Transverse colon (tissue), 4 donors: ENCODE measurements around the gene GSTA2. TPM values are rescaled to one million over a fixed set of nuclear protein-coding genes. Genes with fewer than 3 reads are reported as not detected.
"Not testable (repeated sequence)": the region's sequence is repeated elsewhere in the genome, so short reads cannot be mapped to it uniquely, and the experiment has no call there.

ENCODE experiments used
- DNase-seq: peaks from one replicate; pipeline ENCODE4 v3.0.0-alpha.2; 2019
- H3K27ac ChIP-seq, 4 donors: fragments of 200-600 bp; sonication (generic); 2 replicates each; pipeline ENCODE4 v1.5.1; 2016 to 2018; ENCODE audit warnings: inconsistent platforms in 4 of 4
- H3K27me3 ChIP-seq: fragments of 200-600 bp; sonication (generic); 2 replicates; pipeline ENCODE4 v1.5.1; 2017; ENCODE audit warnings: inconsistent platforms
- H3K36me3 ChIP-seq, 4 donors: fragments of 200-600 bp; sonication (generic); 2 replicates each; pipeline ENCODE4 v1.5.1; 2017 to 2019; ENCODE audit warnings: inconsistent platforms in 4 of 4
- H3K4me1 ChIP-seq, 4 donors: fragments of 200-600 bp; sonication (generic); 2 replicates each; pipeline ENCODE4 v1.5.1; 2017 to 2020; ENCODE audit warnings: inconsistent platforms in 4 of 4
- H3K4me3 ChIP-seq, 4 donors: fragments of 200-600 bp; sonication (generic); 1 replicate in 1 of 4; 2 replicates in 3 of 4; pipeline versions ENCODE4 v1.5.1 to v1.6.1; 2017 to 2019; ENCODE audit warnings: inconsistent platforms in 4 of 4
- H3K9me3 ChIP-seq, 2 donors: fragments of 200-600 bp; sonication (generic); 2 replicates each; pipeline ENCODE4 v1.5.1; 2017 to 2019; ENCODE audit warnings: inconsistent platforms in 2 of 2
- EP300 ChIP-seq: sonication (generic); formaldehyde crosslinking; IDR thresholded peaks from one replicate; pipeline ENCODE4 v1.6.1; 2017; ENCODE audit warnings: antibody characterized with exemption, low read depth
- POLR2A ChIP-seq: fragments of 450-650 bp; IDR thresholded peaks from one replicate; pipeline ENCODE4 v1.6.1; 2016; ENCODE audit warnings: antibody characterized with exemption, mild to moderate bottlenecking, moderate library complexity
- POLR2AphosphoS5 ChIP-seq, 3 donors: sonication (generic); formaldehyde crosslinking; IDR thresholded peaks; one replicate each; pipeline ENCODE4 v1.6.1; 2016; ENCODE audit warnings: antibody characterized with exemption in 3 of 3
- WGBS, 2 donors: methylation state at CpG; one replicate each; pipeline ENCODE4 v1.1.5; 2018; ENCODE audit warnings: low coverage in 1 of 2; 5-methylcytosine and 5-hydroxymethylcytosine counted together
- in situ Hi-C, 4 donors: fragments of 200-750 bp; cut with MboI; loops; one replicate each; pipeline versions ENCODE4 v1.15.0 to v1.15.1; 2017; ENCODE audit warnings: low sequenced_read_pairs in 3 of 4, low pct_ligation_motif_present in 1 of 4, low pct_unique_long_range_greater_than_20kb in 1 of 4
- intact Hi-C: fragments of 100-400 bp; cut with DNase I; formaldehyde crosslinking; loops from one replicate; pipeline ENCODE4 v1.15.1; 2023; ENCODE audit warnings: low total_unique reads
- total RNA-seq, 4 donors: library from RNA; depleted of rRNA; stranded (reverse); fragments of >200 nt; gene quantifications; one replicate each; pipeline ENCODE4 v1.1.0, GENCODE V29; 2016
- TF ChIP-seq, protein P1 (sequence below), 5 experiments: fragments of 200-600 bp in 3 of 5; fragments of 450-650 bp in 2 of 5; sonication (generic) in 3 of 5; IDR thresholded peaks; 1 replicate in 2 of 5; 2 replicates in 3 of 5; pipeline ENCODE4 v1.5.1; 2016 to 2017; ENCODE audit warnings: antibody characterized with exemption in 5 of 5, inconsistent platforms in 3 of 5, mild to moderate bottlenecking in 2 of 5, moderate library complexity in 1 of 5

The GSTA2 gene
- total RNA-seq, 4 donors from 2014 or later = 1.00 TPM; not detected in 3

DNA sequence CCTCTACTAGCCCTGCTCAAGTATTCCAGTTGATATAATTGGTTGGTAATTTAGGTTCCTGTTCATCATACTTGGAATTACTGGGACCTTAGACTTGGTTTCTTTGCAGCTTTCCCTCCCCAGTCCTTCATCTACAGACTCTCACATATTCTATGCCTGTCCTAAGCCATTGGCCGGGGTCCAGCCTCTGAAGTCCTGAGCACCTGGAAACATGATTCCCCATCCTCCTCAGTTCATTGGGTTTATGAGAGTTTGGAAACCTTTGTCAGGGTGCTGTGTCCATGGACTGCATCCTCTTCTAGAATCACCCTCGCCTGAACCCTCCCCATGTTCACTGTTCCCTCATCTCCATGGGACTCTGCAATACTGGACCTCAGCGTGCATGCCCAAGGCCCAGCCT is 8.8 kb downstream of the GSTA2 start:
- no peak for DNase-seq
- WGBS, 2 donors = 81 to 100% methylated on average over 1 to 3 of the region's 3 CpGs
- no peaks in the 10 kb centered on the region for H3K9me3 ChIP-seq
- H3K36me3 ChIP-seq = no peaks in the 10 kb centered on the region
- in situ Hi-C loops (no loop called here), intact Hi-C loops (no loop called here)
- no peak overlapping the region for H3K27ac ChIP-seq
- no peaks in the 10 kb centered on the region for H3K4me1 ChIP-seq
- H3K27me3 ChIP-seq = no peaks in the 10 kb centered on the region
- H3K4me3 ChIP-seq = no peak overlapping the region
- no peak for TF ChIP-seq POLR2A
- TF ChIP-seq EP300 = no peak
- TF ChIP-seq POLR2AphosphoS5 (IDR thresholded peaks at IDR 0.05) = no peak
- TF ChIP-seq, protein P1, sequence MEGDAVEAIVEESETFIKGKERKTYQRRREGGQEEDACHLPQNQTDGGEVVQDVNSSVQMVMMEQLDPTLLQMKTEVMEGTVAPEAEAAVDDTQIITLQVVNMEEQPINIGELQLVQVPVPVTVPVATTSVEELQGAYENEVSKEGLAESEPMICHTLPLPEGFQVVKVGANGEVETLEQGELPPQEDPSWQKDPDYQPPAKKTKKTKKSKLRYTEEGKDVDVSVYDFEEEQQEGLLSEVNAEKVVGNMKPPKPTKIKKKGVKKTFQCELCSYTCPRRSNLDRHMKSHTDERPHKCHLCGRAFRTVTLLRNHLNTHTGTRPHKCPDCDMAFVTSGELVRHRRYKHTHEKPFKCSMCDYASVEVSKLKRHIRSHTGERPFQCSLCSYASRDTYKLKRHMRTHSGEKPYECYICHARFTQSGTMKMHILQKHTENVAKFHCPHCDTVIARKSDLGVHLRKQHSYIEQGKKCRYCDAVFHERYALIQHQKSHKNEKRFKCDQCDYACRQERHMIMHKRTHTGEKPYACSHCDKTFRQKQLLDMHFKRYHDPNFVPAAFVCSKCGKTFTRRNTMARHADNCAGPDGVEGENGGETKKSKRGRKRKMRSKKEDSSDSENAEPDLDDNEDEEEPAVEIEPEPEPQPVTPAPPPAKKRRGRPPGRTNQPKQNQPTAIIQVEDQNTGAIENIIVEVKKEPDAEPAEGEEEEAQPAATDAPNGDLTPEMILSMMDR (IDR thresholded peaks at IDR 0.05) = no peak

DNA sequence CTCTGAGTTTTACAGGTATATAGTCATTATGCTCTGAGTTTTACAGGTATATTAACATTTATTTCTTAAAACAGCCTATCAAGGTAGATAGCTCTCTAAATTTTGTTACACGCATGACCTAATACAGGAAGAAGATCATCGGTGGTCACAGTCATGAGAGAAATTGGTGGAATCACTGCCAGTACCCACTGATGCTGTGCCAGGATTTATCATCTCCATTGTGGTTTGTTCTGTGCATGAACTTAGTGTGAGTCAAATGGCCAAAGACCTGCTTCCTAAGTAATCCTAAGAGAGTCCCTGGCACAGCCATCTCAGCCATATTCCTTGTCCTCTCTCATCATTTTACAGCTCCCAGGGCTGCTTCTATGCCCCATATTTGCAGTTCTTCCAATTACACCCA is 10.1 kb downstream of the GSTA2 start:
- H3K36me3 ChIP-seq, H3K9me3 ChIP-seq, DNase-seq, in situ Hi-C loops, intact Hi-C loops, H3K4me3 ChIP-seq, H3K27me3 ChIP-seq, H3K4me1 ChIP-seq, H3K27ac ChIP-seq: not testable (repeated sequence)
- WGBS, 2 donors = 68 to 90% methylated on average over 2 of the region's 2 CpGs

DNA sequence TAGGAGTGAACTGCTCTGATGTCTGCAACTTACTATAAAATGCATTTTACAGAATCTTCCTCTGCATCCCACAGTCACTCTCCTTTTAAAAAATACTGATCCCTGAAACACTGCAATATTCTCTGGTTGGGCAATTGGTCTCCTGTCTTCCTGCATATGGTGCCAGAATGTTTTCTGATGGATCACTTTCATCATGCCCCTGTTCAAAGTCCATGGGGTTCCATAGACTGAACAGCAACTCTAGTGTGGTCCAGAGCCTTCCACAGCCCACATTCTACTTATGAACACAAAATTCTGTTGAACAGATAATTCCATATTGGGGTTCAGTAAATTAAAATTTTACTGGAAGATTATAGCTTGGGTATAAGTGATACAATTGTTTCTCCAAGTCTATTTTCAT is 11.0 kb downstream of the GSTA2 start:
- Histone ChIP-seq H3K4me1 (no peaks in the 10 kb centered on the region), H3K9me3 (no peaks in the 10 kb centered on the region), H3K4me3 (no peak overlapping the region), H3K27ac (no peak overlapping the region), H3K36me3 (no peaks in the 10 kb centered on the region), H3K27me3 (no peaks in the 10 kb centered on the region)
- in situ Hi-C loops = no loop called here
- intact Hi-C loops = no loop called here
- TF ChIP-seq POLR2AphosphoS5 (IDR thresholded peaks at IDR 0.05) (no peak), POLR2A (no peak)
- TF ChIP-seq, protein P1 (IDR thresholded peaks at IDR 0.05) = no peak
- no peak for DNase-seq

GRCh38 chr6:52749556-52750152 is 13.6 kb downstream of the GSTA2 start:
- Histone ChIP-seq H3K27ac (no peak overlapping the region), H3K36me3 (no peaks in the 10 kb centered on the region), H3K27me3 (no peaks in the 10 kb centered on the region), H3K4me3 (no peak overlapping the region), H3K9me3 (no peaks in the 10 kb centered on the region), H3K4me1 (no peaks in the 10 kb centered on the region)
- no peak for DNase-seq
- intact Hi-C loops = no loop called here
- WGBS, 2 donors = 45 to 50% methylated on average over 2 of the region's 2 CpGs
- in situ Hi-C loops = no loop called here
- TF ChIP-seq, protein P1 (IDR thresholded peaks at IDR 0.05) = no peak
- no peak for TF ChIP-seq POLR2A
- TF ChIP-seq POLR2AphosphoS5 (IDR thresholded peaks at IDR 0.05) = no peak
- no peak for TF ChIP-seq EP300

GRCh38 chr6:52747301-52747700 is 16.0 kb downstream of the GSTA2 start:
- 64 to 76% methylated on average over 2 to 3 of the region's 3 CpGs for WGBS, 2 donors
- intact Hi-C loops, H3K36me3 ChIP-seq, H3K4me1 ChIP-seq, H3K27me3 ChIP-seq, H3K9me3 ChIP-seq, in situ Hi-C loops, DNase-seq, H3K27ac ChIP-seq, H3K4me3 ChIP-seq: not testable (repeated sequence)
